Superior temporal gyrus (tissue), 1 donor: Measurements from ENCODE around the gene CACNA1I.

ENCODE experiments used
- DNase-seq: peaks from one replicate; pipeline ENCODE4 v3.0.0-alpha.2; 2016; ENCODE audit errors: extremely low spot score

CACNA1I gene

DNA sequence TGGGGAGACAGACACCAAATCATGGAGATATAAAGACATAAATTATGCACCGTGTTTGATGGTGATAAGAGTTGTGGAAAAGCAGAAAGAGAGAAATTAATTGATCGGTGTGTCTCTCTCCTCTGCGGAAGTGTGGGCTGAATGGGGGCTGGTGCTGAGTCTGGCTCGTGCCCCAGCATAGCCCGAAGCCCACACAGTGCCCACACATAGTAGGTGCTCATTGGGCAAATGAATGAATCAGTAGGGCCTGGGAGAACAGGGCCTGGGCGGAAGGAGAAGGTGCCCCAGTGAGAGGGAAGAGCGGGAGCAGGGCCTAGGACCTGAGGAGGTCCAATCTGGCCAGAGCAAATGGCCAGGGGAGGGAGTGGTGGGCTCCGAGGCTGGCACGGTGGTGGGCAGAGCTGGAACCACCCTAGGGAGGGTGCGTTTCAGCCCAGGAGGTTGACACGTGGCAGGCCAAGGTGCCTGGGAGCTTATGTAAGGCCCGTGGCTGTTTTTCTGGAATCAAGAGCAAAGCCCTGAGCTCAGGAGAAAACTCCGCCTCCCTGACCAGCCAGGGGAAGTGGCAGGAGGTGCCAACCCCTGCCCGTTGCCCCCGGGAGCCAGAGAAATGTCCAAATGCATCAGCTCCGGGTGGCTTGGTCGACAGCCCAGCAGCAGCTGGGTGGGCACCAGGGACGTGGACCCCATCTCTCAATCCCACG, 2.1 kb upstream of the CACNA1I start:
- no peak for DNase-seq

DNA sequence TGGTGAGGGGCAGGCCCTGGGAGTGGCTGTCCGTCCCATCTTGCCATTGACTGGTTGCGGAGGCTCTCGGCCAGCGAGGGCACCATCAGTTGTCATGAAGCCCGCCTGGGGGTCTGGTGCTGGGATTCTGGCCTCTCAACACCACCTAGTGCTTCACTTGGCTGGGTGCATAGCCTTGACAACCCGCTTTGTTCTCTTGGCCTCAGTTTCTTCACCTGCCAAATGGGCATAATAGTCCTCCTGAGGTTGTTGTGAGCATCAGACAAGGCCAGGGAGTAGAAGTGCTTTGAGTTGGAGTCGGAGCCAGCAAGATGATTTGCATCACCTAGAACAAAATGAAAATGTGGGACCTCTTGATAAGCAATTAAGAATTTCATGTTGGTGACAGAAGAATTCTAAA, 1.5 kb upstream of the CACNA1I start:
- no peak for DNase-seq

DNA sequence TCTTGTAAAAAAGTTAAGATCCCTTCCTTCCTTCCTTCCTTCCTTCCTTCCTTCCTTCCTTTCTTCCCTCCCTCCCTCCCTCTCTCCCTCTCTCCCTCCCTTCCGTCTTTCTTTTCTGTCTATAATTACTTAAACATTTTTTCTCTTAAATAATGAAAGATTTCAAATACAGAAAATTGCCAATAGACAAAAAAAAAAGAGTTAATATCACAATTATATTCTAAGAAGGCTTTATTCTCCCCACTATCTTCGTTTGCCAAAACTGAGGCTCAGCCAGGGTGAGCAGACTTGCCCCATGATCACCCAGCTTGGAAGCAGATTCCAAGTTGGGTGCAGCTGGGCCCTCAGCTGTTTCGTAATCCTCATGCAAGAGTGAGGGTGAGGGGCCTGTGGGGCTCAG, 327 bp upstream of the CACNA1I start:
- DNase-seq: no peak

DNA sequence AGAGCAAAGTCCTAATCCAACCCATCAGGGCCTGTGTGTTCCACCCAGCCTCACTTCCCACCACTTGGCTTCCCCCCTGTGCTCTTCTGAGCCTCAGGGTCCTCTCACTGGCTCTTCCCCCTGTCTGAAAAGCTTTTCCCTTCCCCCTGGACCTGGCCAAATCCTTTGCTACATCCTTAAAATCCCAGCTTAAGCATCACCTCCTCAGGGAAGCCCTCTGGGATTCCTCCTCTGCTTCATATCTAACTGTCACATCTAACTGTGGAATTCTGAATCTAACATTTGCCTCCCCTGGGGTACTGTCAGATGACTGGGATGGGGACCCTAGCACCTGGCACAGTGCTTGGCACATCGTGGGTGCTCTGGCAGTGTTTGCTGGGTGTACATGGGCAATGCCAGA, 985 bp downstream of the CACNA1I start:
- DNase-seq: no peak

DNA sequence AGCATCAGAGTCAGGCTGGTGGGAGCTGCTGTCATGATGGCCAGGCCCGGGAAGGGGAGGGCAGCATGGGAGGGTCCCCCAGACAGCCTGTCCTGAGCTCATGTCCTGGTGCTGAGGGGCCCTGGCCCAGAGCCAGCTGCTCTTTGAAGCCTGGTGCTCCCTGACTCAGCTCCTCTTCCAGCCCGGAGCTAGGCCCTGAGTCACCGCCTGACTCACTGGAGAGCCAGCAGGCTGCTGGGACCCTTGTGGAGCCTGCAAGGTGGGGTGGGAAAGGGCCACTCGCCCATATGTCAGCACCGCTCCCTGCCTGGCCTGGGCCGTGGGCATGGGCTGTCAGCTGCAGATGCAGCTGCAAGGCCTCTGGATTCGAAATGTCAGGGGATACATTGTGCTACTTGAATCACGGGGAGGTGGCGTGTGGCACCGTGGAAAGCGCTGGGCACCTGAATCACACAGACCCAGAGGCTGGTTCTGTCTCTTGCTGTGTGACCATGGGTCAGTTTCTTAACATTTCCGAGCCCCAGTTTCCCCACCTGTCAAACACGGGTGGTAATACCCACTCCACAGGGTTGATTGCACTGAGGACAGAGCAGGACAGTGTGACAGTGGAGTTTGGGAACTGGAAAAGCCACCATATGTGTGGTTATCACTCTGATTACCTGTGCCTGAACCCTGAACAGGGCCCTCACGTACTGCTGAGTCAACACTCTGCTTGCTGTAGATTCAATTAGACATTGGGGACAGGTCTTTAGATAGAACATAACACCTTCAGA, 4.4 kb downstream of the CACNA1I start:
- no peak for DNase-seq

DNA sequence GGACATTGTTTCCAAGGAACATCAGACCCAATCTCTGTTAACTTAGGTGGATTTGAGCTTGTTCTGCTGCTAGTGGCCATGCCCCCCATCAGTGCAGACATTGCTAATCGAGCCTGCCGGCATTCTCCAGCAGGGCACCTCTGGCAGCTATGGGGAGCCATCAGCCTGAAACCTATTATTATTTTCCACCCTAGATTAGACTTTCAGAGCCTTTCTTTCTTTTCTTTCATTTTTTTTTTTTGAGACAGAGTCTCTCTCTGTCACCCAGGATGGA, 4.9 kb downstream of the CACNA1I start:
- no peak for DNase-seq

DNA sequence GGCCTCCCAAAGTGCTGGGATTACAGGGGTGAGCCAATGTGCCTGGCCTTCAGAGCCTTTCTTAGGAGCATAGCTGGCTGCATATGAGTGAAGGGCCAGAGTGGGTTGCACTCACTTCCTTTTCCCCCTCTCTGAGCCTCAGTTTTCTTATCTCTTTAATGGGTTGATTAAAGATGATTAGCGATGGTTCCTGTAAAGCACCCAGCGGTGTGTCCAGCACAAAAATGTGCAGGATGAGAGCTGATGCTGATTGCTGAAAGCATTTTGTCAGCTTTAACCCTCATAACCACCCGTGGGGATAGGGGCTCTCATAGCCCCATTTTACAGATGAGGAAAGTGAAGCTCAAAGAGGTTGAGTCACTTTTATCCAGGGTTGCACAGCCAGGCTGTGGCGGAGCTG, 5.5 kb downstream of the CACNA1I start:
- no peak for DNase-seq

DNA sequence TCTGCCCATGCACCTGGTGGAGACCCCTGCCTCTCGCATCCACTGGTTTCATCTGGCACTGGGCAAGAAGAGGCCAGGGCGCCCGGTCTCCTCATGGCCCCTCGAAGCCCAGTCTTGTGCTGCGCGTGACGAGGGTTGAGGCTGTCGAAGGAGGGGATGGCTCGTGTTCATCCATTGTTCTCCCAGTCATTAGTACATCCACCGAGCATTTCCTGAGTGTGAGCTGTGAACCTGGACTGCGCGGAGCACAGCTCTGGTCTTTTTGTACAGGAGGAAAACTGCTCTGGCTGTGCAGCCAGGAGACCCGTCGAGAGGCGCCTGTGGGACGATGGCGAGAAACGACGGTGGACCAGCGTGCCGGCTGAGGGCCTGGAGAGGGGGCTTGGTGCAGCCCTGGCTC, 6.8 kb downstream of the CACNA1I start:
- no peak for DNase-seq

DNA sequence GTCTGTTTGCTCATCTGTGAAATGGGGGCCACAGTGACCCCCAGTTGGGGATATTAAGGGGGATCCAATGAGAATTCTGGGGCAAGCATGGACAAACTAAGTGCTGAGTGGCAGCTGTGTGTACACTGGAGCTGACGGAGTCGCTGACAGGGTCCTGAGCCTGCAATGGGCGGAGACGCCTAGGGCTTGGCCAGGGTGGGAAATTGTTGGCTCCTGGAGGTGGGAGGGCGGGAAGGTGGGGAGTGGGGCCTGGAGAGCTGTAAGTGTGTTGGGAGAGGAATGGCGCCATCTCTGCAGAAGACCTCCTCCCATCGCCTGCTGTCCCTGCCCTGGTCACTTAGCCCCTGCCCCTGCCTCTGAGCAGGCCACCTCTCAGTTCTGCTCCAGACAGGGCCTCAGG, 7.3 kb downstream of the CACNA1I start:
- DNase-seq: no peak

DNA sequence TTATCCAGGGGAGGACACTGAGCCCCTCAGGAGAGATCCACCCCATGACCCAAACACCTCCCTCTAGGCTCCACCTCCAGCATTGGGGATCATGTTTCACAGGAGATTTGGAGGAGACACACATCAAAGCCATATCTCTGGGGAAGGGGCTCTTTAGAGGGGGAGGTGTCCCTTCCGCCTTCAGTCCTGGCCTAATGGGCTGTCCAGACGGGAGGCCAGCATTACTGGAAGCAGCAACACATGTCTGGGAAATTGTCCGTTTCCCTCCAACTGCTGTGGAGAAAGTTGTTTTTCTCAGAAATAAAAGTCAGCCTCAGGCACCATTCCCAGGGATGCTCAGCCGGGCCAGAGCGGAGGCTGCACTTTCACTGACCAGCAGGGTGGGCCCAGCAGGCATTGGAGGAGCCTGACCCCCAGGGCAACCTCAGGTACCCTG, 9.5 kb downstream of the CACNA1I start:
- DNase-seq: no peak

DNA sequence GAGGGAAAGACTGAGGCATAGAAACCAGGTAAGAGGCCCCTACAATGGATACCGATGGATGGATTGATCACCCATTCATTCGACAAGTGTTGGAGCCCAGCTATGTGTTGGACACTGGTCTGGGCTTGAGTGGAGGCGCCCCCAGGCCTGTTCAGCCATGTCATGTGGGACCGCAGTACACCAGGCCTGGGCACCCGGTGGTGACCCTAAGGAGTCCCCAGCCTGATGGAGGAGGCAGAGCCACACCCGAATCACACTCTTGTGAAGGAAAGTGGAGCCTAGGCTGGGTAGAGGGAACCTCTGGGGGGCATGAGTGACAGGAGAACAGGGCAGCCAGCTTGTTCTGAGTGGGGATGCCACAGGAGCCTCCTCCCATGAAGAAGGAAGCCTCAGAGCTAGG, 10.2 kb downstream of the CACNA1I start:
- DNase-seq: no peak

DNA sequence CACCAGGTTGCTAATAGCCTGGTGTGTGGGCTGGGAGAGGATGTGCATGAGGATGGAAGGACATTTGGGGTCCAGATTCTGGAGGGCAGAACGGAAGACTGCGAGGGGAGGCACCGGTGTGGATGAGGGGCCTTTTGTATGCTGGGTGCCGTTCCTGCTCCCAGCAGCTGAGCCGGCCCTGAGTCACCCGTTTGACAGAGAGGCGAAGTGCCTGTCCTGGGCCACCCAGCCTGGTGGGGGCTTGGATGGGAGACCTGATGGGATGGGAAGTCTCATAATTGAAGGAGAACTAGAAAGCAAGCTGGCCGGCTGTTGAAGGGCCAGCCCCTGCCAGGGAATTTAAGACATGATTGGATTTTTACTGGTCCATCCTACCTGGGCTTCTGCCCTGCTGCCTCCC, 10.8 kb downstream of the CACNA1I start:
- no peak for DNase-seq

DNA sequence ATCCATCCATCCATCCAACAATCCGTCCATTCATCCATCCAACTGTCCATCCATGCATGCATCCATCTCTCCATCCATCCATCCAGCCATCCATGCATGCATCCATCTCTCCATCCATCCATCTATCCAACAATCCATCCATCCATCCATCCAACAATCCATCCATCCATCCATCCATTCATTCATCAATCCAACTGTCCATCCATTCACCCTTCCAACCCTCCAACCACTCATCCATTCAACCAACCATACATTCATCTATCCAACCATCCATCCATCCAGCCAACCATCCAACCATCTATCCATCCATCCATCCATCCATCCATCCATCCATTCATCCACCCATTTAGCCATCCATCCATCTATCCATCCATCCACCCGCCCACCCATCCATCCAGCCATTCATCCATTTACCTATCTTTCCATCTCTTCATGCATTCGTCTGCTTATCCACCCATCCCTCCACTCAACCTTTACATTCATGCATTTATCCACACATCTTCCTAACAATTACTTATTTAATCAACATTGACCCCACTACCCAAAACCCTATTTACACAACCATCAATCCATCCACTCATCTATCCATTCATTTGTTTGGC, 12.6 kb downstream of the CACNA1I start:
- DNase-seq: no peak

DNA sequence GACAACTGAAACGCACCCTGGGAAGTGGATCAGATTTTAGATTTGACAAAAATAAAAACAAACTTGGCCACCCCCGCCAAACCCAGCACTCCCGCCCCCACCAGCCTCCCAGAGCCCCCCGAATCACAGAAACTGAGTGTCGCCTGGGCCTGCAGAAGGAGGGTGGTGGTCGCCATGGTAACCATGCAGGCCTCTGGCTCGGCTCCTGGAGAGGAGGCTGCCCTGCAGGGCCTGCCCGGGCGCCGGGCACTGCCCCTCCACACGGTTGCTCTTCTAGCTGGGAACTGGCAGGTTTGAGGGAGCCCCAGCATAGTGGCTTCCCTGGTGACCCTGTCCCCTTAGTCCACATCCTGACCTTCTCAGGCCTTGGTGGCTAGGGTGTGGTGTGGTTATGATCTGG, 19.3 kb downstream of the CACNA1I start:
- no peak for DNase-seq

DNA sequence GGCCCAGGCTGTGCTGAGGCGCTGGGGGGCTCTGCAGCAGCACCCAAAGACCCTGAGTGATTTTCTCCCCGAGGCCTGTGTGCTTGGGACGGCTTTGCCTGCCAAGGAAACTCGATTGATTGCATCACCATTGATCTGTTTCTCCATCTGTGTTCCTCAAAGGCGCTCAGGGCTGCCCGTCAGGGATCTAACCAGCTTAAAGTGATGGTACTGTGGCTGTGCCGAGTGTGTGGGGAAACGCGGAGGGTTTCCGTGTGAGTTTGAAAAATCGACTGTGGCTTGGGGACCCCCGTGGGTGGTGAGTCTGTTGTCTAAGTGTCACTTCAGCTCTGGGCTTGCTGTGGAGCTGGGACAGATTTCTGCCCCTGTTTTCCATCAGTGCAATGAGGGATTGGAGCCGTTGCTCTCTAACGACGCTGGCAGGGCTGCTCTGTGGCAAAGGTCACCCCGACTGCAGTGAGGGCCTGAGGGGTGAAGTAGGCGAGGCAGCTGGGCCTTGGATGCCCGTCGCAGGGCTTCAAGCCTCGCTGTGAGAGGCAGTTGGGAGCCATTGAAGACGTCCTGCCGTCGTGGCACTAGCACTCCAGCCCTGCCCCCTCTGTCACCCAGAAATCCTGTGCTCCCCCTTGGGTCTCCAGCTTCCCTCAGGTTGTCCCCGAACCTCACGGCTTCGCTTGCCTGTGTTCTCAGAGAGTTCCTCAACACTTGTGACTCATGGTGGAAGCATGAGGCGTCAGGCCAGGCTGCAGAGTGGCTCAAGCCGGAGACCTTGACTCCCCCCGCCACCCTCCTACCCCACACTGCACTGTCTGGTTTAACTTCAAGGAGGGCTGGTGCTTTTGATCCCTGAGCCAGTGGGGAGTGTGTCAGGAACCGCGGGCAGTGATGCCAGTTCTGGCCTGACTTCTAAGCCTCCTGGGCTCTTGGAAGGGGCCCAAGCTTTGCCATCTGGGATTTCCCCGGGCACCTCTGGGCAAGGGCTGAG, 21.8 kb downstream of the CACNA1I start:
- no peak for DNase-seq

DNA sequence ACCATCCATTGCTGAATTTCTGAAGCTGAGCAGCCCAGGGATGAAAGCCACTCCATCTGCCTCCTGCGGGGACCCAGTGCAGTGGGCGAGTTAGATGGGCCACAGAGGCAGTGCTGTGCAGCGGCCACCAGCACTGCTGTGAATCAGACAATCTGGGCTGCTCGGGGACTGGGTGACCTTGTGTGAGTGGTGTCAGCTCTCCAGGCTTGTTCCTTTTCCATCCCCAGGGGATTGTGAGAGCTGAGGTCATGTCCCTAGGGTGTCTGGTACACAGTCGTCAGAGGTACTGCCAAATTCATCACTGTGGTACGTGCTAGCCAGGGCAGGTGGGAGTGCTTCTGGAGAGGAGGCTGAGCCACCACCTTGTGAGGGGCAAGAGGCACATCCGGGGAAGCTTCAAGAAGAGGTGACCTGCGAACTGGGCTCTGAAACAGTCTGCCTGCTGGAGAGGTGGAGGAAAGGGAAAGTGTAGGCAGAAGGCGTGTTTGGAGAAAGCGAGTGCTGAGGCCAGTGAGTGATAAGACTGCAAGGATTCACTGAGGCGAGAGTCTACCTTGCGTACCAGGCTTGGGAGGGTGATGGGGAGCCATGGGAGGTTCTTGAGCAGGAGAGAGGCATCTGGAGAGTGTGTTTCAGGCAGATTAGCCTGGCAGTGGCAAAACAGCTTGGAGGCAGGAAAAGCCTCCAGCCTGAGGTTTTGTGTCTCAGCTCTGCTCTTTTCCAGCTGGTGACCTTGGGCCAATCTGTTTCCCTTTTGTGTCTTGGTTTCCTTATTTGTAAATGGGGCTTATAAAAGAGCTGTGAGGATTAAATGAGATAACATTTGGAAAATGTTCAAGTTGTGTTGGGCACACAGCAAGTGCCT, 22.7 kb downstream of the CACNA1I start:
- no peak for DNase-seq

DNA sequence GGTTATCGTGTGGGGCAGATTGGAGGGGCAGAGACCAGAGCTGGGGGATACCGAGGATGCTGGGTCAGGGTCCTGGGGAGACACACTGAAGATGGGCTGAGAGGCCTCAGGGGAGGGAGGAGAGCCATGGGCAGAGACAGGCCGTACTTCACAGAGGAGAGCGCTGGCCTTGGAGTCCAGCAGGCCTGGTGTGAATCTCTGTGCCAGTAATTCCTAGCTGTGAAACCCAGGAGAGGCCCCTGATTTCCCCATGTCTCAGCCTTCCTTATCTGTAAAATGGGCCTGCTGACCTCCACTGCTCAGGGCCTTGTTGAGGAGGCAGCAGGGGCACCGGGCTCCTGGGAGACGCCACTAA, 23.4 kb downstream of the CACNA1I start:
- no peak for DNase-seq

DNA sequence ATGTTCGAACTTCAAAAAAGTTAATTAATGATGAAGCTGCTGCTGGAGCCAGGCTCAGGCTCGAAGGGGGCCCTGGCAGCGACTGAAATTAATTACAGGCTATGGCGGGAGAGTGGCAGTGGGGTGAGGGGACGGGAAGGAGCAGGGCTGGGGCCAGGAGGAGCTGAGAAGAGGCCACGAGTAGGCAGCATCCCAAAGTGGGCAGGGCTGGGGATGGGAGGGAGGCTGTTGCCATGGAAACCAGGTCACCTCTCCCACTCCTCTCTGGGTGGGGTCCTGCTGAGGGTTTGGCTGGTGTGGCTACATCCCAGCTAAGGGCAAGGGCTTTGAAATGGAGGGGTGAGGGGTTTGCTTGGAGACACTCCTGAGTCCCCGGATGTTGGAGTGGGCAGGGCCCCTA, 23.9 kb downstream of the CACNA1I start:
- no peak for DNase-seq

DNA sequence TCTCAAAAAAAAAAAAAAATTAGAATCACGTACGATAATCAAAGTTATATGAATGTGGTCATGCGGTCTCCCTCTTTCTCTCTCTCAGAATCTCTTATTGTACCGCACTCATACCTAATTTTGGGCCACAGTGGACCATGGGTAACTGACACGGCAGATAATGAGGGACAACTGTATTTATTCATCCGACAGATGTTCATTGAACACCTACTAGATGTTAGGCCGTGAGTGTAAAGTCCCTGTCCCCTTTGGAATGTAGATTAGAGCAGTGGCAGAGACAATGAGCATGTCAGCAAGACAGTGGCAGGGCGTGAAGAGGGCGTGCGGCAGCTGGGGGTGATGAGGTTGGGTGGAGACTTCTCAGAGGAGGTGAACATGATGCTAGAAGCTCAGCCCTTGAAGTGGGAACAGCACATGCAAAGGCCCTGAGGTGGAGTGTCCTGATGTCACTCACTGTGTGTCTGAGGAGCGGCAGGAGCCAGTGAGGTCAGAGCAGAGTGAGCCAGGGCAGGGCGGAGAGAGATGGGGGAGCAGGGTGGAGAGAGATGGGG, 25.1 kb downstream of the CACNA1I start:
- DNase-seq: no peak

DNA sequence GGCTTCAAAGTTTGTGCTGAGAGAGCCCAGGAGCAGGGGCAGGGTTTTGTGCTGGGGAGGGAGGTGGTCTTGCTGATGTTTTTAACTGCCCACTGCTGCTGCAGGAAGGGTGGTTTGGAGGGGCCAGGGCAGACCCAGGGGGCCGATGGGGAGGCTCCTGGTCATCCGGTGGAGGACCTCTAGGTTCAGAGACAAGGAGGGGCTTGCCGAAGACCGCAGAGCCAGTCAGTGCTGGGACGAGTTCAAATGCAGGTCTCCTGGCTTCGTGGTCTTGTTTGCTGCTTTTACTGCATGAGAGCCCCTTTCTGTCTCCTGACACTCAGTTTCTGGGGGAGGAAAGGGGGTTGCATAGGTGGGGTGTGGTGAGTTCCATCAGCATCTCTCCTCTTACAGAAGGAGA, 26.0 kb downstream of the CACNA1I start:
- no peak for DNase-seq
